H1 (cell line): ENCODE results near the gene PIAS3. TPM values are rescaled to one million over a fixed set of nuclear protein-coding genes. Genes with fewer than 3 reads are reported as not detected.

Source experiments
- BRCA1 ChIP-seq: IDR thresholded peaks from 2 replicates; pipeline ENCODE4 v1.6.1; 2012; ENCODE audit warnings: low read depth, low read length, improper control_type of control experiment
- CEBPB ChIP-seq: IDR thresholded peaks from 2 replicates; pipeline ENCODE4 v1.6.1; 2012; ENCODE audit warnings: low read depth, low read length
- CHD2 ChIP-seq: IDR thresholded peaks from 2 replicates; pipeline ENCODE4 v1.6.1; 2012; ENCODE audit warnings: low read length, improper control_type of control experiment
- CTBP2 ChIP-seq: IDR thresholded peaks from 2 replicates; pipeline ENCODE4 v1.7.0; 2011; ENCODE audit warnings: borderline replicate concordance, mild to moderate bottlenecking, moderate library complexity, mixed read lengths, low read length; ENCODE audit not compliant: insufficient read depth, insufficient read length
- GABPA ChIP-seq: IDR thresholded peaks from 2 replicates; pipeline ENCODE4 v1.6.1; 2011; ENCODE audit warnings: mild to moderate bottlenecking, low read length, moderate library complexity, borderline replicate concordance; ENCODE audit not compliant: insufficient read depth
- HDAC6 ChIP-seq: IDR thresholded peaks from one replicate; pipeline ENCODE4 v1.7.1; 2012; ENCODE audit warnings: low read depth, mild to moderate bottlenecking, inconsistent platforms, low read length, moderate library complexity
- JUND ChIP-seq: IDR thresholded peaks from 2 replicates; pipeline ENCODE4 v1.6.1; 2011; ENCODE audit warnings: mild to moderate bottlenecking, improper control_type of control experiment, low read length
- KDM5A ChIP-seq: fragments of 200-600 bp; IDR thresholded peaks from 2 replicates; pipeline ENCODE4 v1.7.1; 2012; ENCODE audit warnings: mild to moderate bottlenecking, low read length, inconsistent platforms, mixed read lengths
- RFX5 ChIP-seq: IDR thresholded peaks from 2 replicates; pipeline ENCODE4 v1.6.1; 2011; ENCODE audit warnings: low read depth, low read length, improper control_type of control experiment, borderline replicate concordance
- RXRA ChIP-seq: IDR thresholded peaks from 2 replicates; pipeline ENCODE4 v1.6.1; 2011; ENCODE audit warnings: low read depth, mild to moderate bottlenecking, low read length, moderate library complexity; ENCODE audit not compliant: insufficient read depth
- SIRT6 ChIP-seq: IDR thresholded peaks from one replicate; pipeline ENCODE4 v1.7.1; 2012; ENCODE audit warnings: low read length, inconsistent platforms
- SP4 ChIP-seq: IDR thresholded peaks from 2 replicates; pipeline ENCODE4 v1.6.1; 2012; ENCODE audit warnings: low read length, inconsistent platforms
- SRF ChIP-seq: IDR thresholded peaks from 2 replicates; pipeline ENCODE4 v1.6.1; 2011; ENCODE audit warnings: mild to moderate bottlenecking, low read depth, low read length, moderate library complexity
- TAF7 ChIP-seq: optimal IDR thresholded peaks from 2 replicates; pipeline ENCODE3; 2011; ENCODE audit warnings: low read depth, mild to moderate bottlenecking, inconsistent platforms, low read length, moderate library complexity, borderline replicate concordance
- TEAD4 ChIP-seq: IDR thresholded peaks from 2 replicates; pipeline ENCODE4 v1.6.1; 2012; ENCODE audit warnings: low read depth, low read length, inconsistent platforms, mixed read lengths
- ZNF274 ChIP-seq: IDR thresholded peaks from 2 replicates; pipeline ENCODE4 v1.7.0; 2012; ENCODE audit warnings: low read length, borderline replicate concordance; ENCODE audit errors: extremely low read depth
- polyA plus RNA-seq, 7 experiments: library from polyadenylated mRNA; depleted of rRNA in 3 of 7; stranded (reverse) in 5 of 7; unstranded in 2 of 7; fragments of >200 nt in 5 of 7; fragments of 200-250 nt in 2 of 7; gene quantifications; 1 replicate in 5 of 7; 2 replicates in 1 of 7; 4 replicates in 1 of 7; pipeline versions ENCODE4 v1.2.1 to v1.2.3, GENCODE V29; 2011 to 2013; ENCODE audit warnings: missing spikeins in 2 of 7, mixed read lengths in 2 of 7
- total RNA-seq: library from RNA; stranded (reverse); fragmentation: NEBNext Ultra II Directional; extraction: Animal tissue kit (Norgen Biotek cat#: 25700); gene quantifications from 2 replicates; pipeline ENCODE4 v1.2.1, GENCODE V29; 2021
- TF ChIP-seq, protein P1 (sequence below): IDR thresholded peaks from 2 replicates; pipeline ENCODE4 v1.6.1; 2011; ENCODE audit warnings: low read length, improper control_type of control experiment
- TF ChIP-seq, protein P2 (sequence below), 3 experiments: IDR thresholded peaks; 1 replicate in 2 of 3; 2 replicates in 1 of 3; pipeline versions ENCODE4 v1.5.1 to v1.6.1; 2011; ENCODE audit warnings: low read length in 3 of 3, mild to moderate bottlenecking in 3 of 3, inconsistent platforms in 2 of 3, low read depth in 1 of 3, moderate library complexity in 1 of 3; ENCODE audit not compliant: insufficient read depth in 1 of 3; ENCODE audit errors: control extremely low read depth in 1 of 3

Gene PIAS3
- total and polyA plus RNA-seq, 2 of the 8 experiments (the other 6 are each of a cell fraction or from before 2014, with no cell fraction given): 36.7 to 49.9 TPM

DNA sequence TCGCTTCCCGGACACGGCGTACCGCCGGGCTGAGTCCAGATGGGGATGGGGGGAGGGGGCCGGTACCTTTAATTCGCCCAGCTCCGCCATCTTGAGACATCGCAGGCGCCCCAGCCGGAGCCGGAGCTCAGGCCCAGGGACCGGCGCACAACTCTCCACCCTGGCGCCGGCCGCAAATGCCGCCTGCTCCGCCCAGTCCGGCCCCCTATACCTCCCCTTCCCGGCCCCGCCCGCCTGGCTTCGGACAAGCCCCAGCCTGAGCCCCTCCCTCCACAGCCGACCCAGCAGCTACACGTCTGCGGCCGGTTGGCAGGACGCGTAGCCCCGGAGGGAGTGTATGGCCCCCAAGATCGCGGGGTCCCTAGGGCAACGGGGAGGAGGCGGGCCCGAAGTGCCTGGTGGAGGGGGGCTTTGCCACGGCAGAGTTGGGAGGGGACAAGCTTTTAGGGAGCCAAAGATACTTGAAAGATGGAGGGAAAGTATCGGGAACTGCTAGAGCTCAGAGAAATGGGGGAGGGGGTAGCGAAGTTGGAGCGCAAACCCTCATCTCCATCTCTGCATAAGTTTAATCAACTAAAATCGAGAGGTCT, at the start of gene PIAS3 (continued):
- no peak; the same call in 1 of the 2 replicates for TF ChIP-seq SP4
- TF ChIP-seq JUND: 0 out of 2 replicates have a peak, but pooled peaks have one; percentile 16
- no peak for TF ChIP-seq ZNF274
- no peak for TF ChIP-seq BRCA1
- peak; percentile 47 for TF ChIP-seq TAF7
- no peak for TF ChIP-seq SIRT6
- TF ChIP-seq KDM5A: no peak
- TF ChIP-seq CHD2: no peak
- TF ChIP-seq RFX5: no peak
- TF ChIP-seq HDAC6: no peak
- TF ChIP-seq CEBPB: no peak
- no peak for TF ChIP-seq SRF
- TF ChIP-seq, protein P1, sequence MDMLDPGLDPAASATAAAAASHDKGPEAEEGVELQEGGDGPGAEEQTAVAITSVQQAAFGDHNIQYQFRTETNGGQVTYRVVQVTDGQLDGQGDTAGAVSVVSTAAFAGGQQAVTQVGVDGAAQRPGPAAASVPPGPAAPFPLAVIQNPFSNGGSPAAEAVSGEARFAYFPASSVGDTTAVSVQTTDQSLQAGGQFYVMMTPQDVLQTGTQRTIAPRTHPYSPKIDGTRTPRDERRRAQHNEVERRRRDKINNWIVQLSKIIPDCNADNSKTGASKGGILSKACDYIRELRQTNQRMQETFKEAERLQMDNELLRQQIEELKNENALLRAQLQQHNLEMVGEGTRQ: no peak
- no peak for TF ChIP-seq CTBP2
- TF ChIP-seq TEAD4: no peak
- TF ChIP-seq, protein P2, sequence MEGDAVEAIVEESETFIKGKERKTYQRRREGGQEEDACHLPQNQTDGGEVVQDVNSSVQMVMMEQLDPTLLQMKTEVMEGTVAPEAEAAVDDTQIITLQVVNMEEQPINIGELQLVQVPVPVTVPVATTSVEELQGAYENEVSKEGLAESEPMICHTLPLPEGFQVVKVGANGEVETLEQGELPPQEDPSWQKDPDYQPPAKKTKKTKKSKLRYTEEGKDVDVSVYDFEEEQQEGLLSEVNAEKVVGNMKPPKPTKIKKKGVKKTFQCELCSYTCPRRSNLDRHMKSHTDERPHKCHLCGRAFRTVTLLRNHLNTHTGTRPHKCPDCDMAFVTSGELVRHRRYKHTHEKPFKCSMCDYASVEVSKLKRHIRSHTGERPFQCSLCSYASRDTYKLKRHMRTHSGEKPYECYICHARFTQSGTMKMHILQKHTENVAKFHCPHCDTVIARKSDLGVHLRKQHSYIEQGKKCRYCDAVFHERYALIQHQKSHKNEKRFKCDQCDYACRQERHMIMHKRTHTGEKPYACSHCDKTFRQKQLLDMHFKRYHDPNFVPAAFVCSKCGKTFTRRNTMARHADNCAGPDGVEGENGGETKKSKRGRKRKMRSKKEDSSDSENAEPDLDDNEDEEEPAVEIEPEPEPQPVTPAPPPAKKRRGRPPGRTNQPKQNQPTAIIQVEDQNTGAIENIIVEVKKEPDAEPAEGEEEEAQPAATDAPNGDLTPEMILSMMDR (IDR thresholded peaks at IDR 0.05; ENCODE audit: control extremely low read depth in 1 of 3, insufficient read depth in 1 of 3, low read depth in 1 of 3, low read length in 3 of 3): no peak
- TF ChIP-seq RXRA: no peak
- TF ChIP-seq GABPA: no peak
